GM19023 (cell line): ENCODE results near the gene IGSF21.

ENCODE experiments used
- ATAC-seq: cut with Tn5 transposase; IDR thresholded peaks from one replicate; pipeline ENCODE4 v1.9.1; 2021; ENCODE audit warnings: mild to moderate bottlenecking, moderate library complexity; ENCODE audit not compliant: unreplicated experiment

Gene IGSF21

DNA sequence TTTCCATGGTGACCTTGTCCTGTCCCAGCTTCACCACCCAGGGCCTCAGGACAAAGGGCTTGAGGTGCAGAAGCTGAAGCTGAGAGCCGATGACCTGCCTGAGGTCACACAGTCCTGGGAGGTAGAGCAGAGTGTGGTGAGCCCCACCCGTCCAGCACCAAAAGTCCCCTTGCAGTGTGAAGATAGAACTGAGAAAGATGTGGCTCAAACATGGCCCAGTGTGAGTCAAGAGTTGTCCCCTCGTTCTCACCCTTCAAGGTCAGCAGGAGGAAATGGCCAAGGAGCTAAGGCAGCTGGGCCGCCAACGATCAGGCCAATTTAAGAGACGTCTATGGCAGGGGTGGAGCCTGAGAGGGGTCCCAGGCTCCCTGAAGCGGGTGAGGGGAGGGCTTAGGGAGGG is 215.7 kb downstream of the IGSF21 start:
- ATAC-seq = no peak

DNA sequence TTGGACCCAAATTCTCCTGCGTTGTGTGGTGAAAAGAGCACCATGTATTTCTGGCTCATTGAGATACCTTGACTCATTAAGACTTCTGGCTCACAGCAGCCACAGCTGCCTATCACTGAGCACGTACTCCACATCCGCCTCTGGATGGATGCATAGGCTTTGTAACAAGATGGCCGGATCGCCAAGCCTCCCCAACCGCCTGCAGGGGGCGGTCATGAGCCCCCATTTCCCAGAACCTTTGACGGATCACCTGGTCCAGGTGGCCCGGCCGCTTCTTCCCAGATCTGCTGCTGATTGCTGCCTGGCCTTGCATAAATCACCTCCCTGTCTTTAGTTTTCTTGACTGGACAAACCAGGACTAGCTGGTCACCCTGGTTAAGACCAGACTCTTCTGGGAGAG is 216.6 kb downstream of the IGSF21 start:
- ATAC-seq = no peak

DNA sequence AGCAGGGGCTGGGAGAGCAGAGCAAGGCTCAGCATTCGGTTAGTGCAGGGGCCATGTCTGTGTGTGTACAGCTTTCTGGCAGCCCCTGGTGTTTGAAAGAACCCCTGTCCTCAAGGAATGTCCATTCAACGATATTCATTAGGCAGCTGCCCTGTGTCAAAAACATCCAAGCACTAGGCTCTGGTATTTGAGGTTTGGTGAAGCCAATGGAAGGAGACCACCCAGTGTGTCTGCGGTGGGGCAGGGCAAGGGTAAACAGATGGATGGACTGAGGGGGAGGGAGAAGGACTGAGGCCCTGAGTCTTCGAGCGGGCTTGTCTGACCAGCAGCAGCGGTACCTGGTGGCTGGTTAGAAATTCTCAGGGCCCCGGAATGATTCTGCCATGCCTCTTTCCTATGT is 217.5 kb downstream of the IGSF21 start:
- no peak for ATAC-seq

DNA sequence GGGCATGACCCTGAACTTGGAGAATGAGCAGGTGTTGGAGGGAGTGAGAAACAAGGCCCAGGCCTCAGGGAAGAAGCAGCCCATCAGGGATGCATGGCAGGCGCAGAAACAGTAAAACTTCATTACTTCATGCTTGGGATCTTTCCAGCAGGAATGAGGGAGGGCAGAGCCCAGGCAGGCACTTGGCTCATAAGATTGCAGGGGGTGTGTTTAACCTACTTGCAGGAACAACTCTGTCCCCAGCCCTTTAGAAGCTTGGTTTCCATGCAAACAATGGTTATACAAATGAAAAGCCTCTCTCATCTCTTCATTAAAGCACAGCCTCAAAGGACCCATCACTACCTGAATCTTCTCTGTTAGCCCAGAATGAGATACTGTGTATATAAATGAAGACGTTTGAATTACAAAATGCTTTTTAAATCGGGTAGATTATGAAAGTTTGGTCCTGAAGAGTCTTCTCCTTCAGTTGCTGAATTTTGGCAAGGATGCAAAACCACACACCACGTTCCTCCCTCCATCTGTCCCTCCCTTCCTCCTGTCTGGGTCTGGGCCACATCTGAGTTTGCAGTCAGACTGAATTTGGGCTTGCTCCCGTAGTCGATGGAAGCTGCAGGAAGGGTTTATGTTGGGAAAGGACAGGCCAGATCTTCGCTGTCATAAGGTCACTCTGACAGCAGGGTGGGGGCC is 218.8 kb downstream of the IGSF21 start:
- no peak for ATAC-seq

DNA sequence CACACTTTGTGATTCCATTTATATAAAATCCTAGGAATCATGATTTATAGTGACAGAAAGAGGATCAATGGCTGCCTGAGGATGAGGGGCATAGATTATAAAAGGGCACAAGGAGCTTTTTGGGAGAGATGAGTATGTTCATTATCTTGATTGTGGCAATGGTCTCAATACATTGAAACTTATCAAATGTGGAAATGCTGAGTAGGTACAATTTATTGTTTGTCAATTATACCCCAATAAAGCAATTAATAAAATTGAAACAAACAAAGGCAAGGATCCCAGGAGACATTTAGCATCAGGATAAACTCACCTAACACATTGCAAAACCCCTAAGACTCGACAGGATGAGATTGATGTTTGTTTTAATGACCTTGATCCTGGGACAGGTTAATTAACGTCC is 220.1 kb downstream of the IGSF21 start:
- ATAC-seq = no peak

DNA sequence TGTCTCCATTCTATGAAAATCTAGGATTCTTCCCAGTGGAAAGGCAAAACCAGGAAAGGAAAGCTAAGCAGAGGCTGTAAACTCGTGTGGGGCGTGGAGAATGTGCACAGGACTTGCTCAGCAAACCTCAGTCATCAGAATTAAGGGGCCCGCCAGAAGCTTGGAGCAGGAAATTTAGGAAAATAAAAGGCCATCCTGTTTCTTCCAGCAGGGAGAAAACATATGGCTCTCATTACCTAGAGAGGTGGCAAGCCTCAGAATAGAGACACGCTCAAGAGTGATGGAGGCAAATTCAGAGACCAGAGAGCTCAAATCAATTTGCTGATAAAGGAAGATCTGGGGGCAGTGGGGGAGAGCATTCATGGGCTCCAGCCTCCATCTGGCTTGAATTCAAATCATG is 221.2 kb downstream of the IGSF21 start:
- no peak for ATAC-seq

DNA sequence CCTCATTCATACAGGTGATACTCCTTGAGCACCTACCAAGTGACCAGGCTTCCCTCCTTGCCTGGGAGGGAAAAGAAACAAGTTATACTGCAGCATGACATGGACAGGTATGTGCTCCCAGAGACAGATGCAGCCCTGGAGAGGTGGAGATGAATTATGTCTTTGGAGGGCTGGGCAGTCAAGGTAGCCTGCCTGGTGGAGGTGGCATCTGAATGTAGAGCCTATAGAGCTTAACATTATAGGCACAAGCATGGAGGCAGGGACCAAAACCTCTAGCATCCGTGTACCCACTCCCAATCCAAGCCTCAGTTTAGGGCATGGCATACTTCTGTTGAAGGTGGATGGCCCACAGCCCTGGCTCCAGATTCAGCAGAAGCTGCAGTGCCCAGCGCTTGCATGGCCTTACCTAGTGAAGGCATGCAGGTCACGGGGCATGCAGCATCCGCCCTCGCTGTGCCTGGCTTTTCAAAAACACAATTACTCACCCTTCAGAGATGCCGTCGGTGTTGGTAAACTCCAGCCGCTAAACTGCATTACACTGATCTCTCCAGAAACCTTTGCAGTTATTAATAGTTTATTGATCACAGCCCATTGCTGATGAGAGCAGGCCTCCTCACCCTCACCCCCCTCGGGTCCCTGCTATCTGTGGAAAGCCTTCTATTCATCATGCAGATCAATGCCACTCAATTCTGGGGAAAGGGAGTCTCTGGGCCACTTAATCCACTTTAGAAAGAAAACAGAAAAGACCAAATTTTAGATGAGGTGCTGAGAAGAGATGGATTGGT is 222.1 kb downstream of the IGSF21 start:
- ATAC-seq = no peak

DNA sequence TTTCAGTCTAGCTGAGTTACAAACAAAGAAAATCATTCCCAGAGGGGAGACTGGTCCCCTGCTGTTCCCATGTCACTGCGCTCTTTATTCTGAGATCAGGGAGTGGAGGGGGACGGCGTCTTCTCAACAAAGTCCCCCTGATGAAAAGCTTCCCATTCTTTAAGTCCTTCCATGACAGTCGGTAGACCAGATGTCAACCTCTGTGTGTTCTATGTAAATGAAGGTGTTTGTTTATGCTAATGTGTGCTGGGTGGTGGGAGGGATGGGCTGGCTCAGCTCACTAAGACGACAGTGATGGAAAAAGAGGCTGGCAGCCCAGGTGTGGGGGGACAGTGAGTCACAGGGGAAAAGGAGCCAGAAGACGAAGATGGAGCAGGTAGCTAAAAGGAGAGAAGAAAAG is 225.0 kb downstream of the IGSF21 start:
- no peak for ATAC-seq

DNA sequence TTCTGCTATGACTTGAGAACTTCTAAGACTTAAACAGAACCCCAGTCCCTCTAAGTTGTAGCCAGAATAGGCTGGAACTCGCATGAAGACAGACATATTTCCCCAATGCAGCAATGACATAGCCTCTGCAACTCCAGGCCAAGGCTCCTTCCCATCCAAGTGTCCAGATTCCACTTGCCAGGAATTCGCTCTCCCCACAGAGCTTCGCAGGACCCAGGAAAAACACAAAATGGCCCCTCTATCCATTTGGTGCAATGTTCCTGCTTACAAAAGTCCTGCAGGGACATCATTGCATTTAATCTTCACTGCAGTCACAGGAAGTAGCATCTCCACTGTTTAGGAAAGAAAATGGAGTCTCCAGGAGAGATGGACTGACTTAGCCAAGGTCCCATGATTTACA is 225.6 kb downstream of the IGSF21 start:
- no peak for ATAC-seq

DNA sequence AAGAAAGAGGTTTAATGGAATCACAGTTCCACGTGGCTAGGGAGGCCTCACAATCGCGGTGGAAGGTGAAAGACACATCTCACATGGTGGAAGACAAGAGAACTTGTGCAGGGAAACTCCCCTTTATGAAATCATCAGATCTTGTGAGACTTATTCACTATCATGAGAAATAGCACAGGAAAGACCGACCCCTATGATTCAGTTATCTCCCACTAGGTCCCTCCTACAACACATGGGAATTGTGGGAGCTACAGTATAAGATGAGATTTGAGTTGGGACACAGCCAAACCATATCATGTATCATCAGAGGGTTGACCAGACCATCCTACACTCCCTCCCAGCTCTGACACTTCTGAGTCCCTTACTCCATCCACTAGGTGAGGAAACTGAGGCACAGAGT is 229.2 kb downstream of the IGSF21 start:
- no peak for ATAC-seq

DNA sequence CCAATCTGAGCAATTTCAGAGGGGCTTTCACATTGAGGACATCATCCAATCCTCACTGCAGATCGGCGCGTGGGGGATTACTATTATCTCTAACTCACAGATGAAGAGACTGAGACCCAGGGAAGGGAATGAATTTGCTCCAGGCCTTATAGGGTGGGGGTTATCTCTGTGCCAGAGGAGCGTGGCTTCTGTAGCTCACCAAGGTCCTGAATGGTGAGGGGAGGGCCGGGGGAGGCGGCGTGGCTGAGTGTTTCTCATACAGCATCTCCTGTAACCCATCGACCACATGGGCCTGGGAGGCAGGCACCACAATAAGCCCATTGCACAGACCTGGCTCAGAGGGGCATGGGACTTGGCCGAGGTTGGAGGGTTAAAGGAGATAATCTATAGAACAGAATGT is 230.2 kb downstream of the IGSF21 start:
- ATAC-seq = no peak

DNA sequence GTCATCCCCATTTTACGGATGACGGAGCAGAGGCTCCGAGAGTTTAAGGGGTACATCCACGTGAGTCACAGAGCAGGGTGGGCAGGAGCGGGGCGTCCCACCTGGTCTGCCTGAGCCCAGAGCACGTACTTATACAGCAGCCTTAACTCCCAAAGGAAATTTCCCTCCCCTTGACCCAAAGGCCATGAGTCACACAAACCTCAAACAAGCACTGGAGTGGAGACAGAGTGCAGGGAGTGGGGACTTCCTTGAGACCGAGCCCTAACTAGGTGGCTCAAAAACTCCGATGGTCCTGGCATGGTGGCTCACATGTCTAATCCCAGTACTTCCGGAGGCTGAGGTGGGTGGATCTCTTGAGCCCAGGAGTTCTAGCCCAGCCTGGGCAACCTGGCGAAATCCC is 231.6 kb downstream of the IGSF21 start:
- no peak for ATAC-seq

DNA sequence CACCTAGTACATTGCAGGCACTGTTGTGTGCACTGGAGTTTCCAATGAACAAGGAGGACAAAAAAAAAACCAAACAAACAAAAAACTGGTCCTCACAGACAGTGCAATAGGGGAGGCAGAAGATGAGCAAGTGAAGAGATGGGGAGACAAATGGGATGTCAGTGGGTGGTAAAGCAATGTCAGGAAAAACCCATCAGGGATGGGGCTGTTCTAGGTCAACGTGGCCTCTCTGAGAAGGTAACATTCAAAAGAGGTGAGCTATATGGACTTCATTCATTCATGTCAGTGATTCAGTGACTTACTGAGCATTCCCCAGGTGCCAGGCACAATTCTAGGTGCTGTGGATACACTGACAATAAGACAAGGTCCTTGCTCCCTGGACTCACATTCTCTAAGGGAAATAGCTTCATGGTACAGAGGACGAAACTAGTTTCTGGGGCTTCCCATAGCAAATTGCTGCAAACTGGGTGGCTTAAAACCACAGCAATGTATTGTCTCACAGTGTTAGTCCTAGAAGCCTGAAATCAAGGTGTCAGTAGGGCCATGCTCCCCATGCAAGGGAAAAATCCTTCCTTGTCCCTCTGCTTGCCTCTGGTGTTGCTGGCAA is 232.7 kb downstream of the IGSF21 start:
- ATAC-seq = no peak

DNA sequence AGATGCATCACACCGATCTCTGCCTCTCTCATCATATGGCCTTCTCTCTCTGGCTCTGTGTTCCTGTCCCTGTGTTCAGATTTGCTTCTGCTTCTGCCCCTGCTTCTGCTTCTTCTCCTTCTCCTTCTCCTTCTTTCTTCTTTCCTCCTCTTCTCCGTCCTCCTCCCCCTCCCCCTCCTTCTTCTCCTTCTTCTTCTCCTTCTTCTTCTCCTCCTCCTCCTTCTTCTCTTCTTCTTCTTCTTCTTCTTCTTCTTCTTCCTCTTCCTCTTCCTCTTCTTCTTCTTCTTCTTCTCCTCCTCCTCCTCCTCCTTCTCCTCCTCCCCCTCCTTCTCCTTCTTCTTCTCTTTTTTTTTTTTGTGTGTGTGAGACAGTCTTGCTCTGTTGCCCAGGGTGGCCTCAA is 233.2 kb downstream of the IGSF21 start:
- ATAC-seq = no peak

DNA sequence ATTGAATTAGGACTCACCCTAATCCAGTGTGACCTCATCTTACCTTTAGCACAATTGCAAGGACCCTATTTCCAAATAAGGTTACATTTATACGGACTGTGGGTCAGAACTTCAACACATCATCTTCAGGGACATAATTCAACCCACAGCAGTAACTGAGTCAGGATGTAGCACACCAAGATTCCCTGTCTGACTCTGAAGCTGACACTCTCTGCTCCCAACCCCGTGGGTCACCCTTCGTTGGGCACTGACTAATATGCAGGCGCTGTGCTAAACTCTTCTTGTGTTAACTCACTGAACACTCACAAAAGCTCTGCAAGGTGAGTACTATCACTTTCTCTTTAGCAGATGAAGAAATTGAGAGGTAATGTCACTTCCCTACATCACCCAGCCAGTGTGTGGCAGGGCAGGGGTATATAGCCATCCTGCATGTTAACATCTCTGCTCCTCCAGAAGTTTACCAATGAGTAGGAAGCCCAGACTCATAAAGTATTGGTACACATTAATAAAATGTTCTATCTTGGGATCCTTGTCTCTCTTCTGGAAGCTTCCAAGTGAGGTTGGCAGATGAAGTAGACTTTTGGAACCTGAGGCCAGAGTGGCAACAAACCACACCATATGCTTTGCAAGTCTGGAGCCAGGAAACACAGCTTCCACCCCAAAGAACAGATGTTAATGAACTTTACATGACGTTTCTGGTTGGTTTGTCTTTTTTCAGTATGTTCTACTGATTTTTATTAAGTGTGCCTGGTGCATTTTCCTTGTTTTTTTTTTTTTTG is 233.9 kb downstream of the IGSF21 start:
- ATAC-seq = no peak

DNA sequence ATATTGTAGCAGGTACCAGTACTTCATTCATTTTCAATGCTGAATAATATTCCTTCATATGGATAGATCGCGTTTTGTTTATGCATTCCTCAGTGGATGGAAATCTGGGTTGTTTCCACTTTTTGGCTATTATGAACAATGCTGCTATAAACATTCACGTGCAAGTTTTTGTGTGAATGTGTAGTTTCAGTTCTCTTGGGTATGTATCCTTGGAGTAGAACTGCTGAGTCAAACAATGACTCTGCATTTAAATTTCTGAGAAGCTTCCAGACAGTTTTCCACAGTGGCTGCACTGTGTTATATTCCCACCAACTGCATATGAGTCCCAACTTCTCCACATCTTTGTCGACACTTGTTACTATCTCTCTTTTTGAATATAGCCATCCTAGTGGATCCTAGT is 235.1 kb downstream of the IGSF21 start:
- ATAC-seq = no peak

DNA sequence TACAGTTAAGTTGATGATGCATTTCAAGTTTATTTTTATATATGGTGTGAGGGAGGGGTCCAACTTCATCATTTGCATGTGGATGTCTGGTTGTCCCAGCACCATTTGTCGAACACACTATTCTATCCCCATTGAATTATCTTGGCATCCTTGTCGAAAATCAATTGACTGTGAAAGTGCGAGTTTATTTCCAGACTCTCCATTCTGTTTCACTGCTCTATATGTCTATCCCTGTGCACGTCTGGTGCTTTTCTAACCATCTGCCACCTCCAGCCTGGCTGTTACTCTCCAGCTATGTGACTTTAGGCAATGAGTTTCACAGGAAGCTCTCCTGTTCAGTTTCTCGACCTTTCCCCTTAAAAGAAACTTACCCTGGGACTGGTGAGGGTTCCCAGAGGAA is 236.0 kb downstream of the IGSF21 start:
- ATAC-seq = no peak

DNA sequence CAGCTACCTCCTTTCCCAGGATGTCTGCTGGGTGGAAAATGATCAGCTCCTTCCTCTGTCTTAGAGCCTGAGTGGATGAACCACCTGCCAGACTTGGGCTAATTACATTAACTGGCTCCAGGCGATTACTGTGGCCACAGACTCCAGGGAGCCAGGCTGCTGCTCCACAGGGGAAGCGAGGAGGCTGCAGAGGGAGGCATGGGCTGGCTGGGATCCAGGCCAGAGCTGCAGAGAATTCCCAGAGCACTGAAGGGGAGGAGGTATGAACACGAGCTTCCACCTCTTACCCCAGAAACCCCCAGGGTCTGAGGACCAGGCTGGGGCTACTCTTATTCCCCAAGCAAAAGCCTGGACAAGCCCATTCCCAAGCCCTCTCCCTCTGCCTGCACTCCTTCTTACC is 237.2 kb downstream of the IGSF21 start:
- no peak for ATAC-seq

DNA sequence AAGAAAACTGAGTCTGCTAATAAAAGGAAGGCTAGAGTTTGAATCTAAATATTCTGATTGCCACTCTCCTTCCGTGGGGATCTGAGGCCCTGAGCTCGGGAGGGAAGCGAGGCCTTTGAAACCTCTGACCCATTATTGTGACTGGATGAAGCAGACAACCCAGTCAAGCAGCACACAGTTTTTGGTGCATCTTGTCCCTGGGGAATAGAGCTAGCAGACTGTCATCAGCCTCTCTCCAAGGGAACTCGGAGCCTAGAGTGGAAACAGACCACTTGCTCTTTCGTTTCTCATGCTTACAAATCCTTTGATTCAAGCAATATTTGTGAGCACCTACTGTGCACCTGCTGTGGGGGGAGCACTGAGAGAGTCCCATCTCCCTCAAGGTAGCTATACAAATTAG is 240.0 kb downstream of the IGSF21 start:
- ATAC-seq = no peak

DNA sequence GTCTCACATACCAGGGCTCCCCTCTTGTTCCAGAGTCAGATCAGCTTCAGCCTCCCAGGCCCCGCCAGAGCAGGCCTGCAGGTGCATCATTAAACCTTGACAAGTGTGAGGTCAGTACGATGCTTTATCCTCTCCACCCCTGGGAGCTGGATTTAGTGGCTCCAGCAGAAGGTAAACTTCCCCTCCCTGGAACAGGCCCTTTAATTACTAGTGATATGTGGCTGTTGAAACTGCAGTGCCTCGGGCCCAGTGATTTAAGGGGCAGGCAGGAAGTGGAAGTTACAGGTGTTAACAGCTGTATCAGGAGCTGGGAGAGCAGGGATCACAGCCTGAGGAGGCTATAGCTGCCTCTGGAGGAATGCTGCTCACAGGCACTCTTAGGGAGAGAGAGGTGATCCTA is 240.8 kb downstream of the IGSF21 start:
- no peak for ATAC-seq

DNA sequence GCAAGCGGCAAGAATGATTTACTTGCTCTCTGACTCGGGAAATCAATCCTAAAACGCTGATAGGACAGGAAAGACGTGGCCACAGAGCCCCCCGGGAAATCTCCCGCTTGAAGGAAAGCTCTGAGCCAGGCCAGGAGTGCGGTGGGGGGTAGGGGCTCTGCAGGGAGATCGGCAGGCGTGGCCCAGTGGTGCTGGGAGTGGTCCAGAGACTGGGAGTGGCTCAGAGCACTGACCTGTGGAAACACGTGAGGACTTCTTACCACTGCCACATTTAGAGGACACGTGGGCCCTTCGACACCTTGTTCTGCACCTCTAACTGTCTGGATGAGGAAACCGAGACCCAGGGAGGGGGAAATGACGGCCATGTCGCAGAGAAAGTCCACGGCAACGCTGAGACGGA is 243.1 kb downstream of the IGSF21 start:
- ATAC-seq = no peak

DNA sequence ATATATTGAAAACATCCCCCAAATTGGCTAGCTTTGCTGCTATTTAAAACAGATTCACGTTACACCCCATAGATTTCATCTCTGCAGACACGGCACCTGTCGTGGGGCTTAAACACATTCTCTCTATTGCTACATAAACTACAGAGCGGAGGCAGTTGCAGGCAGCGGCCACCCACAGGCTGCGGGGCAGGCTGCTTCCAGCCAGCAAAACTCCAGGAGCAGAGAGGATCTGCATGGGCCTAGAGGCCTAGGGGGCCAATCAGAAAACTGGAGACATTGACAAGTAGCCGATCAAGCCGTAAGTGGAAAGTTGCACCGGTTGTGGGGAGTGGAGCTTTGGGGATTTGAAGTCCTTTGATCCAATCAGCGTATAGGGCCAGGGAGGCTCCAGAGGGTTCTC is 244.1 kb downstream of the IGSF21 start:
- no peak for ATAC-seq
